Renal pelvis (tissue), 4 donors: ENCODE measurements around the gene TCF12. TPM values are rescaled to one million over a fixed set of nuclear protein-coding genes. Genes with fewer than 3 reads are reported as not detected.

Experiments used
- DNase-seq: peaks from one replicate; pipeline ENCODE4 v3.0.0-alpha.2; 2013
- polyA plus RNA-seq, 3 donors: library from polyadenylated mRNA; unstranded; fragments of 120-200 nt; gene quantifications; one replicate each; pipeline ENCODE4 v1.2.1, GENCODE V29; 2013; ENCODE audit not compliant: insufficient read length in 3 of 3

The TCF12 gene
- polyA plus RNA-seq, 3 donors, result 139 to 149 (median 142) TPM

DNA sequence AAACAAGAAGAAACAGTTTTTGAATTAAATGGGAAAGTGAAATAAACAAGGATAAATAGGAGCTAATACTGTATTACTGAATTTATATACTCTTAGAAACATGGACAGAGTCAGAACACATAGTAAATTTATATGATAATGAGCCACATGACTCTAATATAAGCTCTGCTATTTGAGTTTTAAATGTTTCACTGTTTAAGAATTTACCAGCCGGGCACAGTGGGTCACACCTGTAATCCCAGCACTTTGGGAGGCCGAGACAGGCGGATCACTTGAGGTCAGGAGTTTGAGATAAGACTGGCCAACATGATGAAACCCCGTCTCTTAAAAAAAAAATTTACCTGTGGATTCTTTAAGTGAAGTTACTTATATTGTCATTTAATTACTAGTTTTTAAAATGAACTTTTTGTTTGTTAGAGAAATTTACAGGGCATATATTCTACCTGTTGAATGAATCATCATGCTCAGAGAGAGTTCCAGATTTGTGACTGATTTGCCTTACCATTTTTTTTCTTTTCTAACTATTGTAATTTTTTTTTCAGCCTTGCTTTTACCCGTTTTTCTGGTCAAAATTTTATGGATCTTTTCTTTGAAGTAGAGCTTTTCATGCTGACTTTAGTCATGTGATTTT lies 125.7 kb downstream of the TCF12 start:
- DNase-seq, result no peak

DNA sequence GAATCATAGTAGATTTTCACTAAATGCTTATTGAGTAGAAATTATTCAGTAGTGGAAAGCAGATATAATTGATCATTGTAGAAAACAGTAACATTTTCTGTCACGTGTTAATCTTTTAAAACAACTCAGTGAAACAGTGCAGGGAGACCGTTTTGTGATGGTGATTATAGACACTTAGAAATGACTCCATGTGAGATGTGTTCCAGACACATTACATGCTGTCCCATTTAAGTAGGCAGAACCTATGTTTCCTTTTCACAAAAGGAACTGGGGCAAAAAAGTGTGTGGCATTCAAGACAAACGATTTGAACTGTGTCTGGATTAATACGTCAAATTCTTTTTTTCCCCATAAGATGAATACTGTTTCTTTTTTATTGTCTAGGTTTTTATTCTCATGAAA lies 126.5 kb downstream of the TCF12 start:
- DNase-seq, result no peak

DNA sequence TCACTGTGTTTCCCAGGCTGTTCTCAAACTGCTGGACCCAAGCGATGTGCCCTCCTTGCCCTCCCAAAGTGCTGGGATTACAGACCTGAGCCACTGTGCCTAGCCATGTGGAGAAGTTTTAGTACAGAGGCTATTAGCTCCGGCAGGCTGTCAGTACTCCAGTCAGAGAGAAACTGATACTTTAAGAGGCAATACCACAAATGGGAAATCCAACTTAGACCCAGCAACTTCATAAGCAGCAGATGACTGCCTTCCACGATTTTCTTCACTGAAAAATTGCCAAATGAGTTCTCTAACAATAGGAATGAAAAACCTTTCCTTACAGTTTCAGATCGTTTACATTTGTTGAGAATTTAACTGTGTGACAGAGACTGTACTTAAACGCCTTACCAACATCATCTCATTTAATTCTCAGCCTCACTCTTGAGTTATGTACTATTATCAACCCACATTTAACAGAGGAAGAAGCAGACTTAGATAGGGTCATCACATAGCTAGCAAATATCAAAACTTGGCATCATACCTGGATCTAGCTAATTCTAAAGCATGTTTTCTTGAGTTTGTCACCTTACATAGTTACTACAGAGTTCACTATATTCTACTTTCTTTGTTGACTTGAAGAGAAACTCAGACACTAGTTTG lies 127.4 kb downstream of the TCF12 start:
- DNase-seq, result no peak

DNA sequence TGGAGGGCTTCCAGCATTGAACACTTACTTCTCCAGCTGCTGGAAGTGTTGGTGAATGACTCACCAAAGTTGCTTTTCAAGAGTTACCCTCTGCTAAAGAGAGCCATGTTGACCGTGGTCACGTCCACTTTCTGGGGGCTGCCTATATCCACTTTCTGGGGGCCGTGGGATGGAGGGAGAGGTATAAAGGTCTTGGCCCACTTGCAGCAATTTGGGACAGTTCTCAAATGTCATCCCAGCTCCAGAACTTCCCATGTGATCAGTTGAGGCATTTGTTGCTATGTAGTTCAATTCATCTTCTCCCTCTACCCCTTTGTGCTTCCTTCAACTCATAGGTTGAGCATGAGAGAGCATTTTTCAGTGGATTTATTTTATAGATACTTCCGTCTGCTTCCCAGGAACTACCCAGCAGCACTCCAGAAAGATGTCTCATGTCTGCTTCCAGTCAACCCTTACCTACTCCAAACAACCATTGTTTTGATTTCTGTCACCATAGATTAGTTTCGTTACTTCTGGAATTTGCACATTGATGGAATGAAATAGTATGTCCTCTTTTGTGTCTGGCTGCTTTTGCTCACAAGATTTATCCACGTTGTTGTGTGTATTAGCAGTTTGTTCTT lies 130.6 kb downstream of the TCF12 start:
- no peak for DNase-seq

DNA sequence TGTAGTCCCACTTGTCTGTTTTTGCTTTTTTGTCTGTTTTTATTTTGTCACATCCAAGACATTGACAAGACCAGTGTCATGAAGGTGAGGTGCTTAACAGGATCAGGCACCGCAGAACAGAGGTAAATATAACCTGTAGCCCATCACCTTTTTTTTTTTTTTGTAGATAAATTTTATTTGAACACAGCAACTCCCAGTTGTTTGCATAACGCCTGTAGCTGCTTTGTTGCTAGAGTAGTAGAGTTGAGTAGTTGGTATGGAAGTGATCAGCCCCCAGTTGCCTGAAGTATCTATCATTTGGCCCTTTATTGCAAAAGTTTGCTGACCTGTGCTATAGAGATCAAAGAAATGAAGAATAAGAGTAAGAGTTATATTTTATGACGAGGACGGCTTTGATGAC lies 135.0 kb downstream of the TCF12 start:
- no peak for DNase-seq

DNA sequence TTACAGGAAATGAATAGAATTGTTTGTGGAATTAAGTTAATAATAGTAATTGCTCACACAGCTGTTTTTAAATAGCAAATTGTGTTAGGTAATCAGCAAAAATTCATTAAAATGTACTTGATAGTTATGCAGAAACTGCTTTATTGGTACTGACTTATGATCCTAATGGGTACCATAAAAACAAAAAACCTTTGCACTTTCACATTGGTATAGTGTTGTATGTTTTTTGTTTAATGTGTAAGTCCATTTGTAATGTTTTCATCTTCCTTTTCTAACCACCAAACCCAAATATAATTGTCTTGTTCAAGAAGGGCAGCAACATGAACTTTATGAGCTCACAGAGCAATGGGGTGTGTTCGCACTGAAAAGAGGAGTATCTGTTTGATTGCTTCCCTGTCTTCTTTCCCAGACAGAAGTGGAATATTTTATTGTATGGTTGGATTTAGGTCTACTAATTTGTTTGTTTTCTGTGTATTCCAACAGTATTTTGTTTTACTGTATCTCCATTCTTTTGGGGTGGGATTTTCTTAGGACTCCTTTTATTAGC lies 135.8 kb downstream of the TCF12 start:
- no peak for DNase-seq

DNA sequence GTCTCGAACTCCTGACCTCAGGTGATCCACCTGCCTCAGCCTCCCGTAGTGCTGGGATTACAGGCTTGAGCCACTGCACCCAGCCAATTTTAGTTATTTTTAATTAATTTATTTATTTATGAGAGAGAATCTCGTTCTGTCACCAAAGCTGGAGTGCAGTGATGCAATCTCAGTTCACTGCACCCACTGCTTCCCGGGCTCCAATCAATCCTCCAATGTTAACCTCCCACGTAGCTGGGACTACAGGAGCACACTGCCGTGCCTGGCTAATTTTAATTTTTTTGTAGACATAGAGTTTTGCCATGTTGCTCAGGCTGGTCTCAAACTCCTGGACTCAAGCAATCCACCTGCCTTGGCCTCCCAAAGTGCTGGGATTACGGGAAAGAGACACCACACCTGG lies 137.9 kb downstream of the TCF12 start:
- no peak for DNase-seq

DNA sequence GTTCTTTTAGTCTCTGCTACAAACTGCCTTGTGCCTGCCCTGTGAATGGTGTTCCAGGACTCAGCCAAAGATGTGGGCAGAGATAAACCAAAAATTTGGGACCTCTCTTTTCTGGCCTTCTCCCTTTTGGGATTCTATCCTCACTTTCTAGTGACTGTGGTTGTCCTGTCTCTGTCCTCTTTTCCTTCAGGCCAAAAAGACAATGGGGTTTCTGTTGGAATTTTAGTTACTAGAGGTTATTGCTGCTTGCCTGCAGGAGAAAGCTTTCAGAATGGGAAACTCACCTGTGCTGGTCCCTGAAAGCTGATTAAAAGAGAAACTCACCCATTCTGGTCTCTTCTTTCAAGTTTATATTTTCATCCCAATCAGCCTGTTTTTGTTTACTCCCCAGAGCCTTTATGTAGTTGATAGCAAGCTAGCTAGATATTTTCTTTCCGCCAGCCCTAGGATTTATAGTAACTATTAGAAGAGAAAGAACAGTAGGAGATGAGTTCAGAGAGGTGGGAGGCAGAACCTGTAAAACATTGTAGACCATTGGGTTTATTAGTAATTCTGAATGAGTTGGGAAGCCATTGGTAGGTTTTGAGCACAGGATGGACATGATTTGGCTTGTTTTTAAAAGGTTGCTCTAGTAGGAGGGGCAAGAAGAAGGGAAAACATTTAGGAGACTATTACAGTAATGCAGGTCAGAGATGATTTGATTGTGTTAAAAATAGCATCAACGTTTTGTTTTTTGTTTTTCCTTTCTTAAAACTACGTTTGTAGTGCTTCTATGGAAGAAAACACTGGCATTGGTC lies 138.9 kb downstream of the TCF12 start:
- no peak for DNase-seq

DNA sequence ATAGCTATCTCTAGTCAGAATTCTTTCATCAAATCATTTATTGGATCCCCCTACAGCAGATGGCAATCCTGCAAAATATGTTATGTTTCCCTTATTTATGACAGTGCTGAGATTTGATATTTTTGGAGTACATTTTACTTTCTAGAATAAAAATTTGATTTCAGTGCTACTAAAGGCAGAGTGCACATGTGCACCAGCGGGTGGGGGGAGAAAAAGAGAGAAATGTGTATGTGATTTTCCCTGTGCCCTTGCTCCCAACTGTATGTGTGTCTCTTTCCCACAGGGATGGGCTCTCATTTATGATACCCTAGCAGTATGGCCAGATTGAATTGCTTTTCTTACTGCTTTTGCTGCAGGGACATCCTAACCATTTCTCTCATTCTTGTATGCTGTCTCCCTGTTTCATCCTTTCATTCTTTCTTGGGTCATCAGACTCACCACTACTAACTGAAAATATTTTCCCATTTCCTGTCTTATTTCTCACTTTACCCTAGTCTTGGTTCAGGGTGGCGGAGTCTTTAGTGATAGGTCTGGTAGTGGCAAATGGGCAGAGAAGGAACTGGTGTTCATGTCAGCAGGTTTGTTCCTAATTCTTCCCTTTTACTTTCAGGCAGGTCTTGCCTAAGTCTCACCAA lies 140.7 kb downstream of the TCF12 start:
- no peak for DNase-seq

DNA sequence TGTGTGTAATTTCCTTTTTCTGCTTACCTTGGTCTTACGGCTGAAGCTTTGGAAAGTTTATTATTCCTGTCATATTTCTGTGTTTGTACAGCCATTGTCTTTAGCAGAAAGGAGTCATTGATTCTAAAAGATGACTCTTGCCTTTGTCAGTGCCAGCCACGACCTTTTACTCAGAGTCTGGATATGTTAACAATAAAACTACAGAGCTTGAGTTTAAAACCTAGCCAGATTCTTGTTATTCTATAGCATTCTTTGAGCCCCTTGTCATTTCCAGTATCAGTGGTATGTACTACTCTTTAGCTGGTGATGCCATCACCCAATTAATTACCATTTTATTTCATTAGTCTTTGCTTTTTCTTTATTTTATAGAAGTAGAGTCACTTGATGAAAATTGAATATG lies 142.4 kb downstream of the TCF12 start:
- DNase-seq, result no peak

DNA sequence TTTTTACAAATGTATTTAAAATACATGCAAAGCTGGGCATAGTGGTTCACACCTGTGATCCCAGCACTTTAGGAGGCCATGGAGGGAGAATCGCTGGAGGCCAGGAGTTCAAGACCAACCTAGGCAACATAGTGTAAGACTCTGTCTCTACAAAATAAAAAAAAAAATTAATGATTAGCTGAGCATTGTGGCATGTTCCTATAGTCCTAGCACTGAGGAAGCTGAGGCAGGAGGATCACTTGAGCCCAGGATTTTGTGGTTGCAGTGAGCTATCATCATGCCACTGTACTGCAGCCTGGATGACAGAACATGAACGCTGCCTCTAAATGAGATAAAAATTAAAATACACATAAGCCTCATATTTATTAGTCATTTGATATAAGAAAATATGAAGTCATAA lies 142.8 kb downstream of the TCF12 start:
- no peak for DNase-seq

DNA sequence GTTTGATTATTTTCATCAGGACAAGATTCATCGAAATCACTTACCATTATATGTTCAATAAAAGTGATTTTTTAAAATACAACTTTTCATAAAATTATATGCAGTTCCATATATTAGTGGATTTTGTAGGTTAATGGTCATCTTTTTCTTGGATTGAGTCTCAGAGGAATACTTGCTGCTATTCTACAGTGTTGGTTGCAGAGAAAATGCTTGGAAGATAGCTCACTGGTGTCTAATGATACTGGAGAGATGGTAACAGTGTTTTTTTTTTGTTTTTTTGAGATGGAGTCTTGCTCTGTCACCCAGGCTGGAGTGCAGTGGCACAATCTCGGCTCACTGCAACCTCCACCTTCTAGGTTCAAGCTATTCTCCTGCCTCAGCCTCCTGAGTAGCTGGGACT lies 143.3 kb downstream of the TCF12 start:
- no peak for DNase-seq

DNA sequence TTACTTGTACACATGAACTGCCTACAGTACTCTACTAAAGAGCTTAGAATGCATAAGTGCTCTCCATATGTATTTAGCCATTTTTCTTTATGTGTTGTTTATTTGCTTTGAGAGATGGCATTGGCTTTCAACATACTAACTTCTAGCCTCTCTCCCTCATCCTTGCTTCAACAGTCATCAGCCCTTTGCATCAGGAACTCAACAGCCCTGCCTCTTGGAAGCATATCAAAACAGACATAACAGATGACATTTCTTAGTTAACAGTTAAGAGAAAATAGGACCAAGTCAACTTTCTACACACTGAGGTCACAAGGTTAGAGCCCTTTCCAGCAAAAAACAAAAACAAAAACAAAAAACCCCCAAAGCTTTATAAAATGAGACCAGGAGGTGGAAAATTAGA lies 145.6 kb downstream of the TCF12 start:
- DNase-seq, result no peak

DNA sequence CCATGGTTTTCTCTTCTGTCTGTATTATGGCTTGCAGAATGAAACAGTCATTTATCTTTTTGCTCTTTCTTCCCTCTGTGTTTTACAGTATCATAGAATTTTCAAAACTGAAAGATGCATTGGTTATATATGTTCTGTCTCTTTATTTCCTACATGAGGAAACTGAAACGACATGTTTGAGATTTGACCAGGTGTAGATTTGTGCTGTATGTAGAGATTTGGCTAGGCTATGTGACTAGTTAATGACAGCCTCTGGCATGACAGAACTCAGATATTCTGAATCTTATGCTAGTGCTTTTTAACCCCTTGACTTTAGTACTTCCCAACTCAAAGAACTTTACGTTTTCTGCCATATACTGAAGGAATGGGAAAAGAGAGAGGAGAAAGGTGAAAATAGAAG lies 151.0 kb downstream of the TCF12 start:
- no peak for DNase-seq

DNA sequence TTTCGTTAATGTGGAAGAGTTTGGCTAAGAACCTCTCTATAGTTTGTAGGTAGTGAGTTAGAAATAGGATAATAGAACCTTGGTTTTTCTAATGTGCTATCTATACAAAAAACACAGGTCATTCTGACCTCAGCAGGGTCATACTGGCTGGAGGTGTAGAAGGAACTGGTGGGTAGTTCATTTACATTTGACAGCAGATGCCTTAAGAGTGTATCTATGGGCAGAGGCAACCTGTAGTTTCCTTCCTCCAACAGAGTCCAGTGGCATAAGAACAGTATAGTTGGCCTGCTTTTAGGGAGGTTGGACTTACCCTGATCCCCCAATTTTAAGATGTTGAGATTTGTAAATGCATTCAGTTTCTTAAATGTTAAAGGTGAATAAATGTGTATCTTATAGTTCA lies 152.2 kb downstream of the TCF12 start:
- no peak for DNase-seq

DNA sequence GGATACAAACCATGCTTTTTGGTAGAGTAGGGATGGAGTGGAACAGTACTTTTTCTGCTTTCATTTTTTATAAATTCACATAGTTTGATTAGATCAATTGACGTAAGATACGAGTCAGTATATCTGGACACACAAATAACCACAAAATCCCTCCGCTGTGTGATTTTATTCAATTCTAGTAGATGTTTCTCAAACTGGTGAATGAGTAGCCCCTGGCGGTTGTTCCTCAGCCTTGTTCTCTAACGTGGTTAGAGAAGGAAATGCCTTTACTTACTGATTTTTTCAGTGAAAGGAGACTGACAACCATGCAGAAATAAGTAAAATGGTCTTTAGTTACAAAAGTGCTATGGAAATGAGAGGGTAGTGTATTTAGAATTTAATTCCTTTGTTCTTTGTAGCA lies 161.0 kb downstream of the TCF12 start:
- no peak for DNase-seq

DNA sequence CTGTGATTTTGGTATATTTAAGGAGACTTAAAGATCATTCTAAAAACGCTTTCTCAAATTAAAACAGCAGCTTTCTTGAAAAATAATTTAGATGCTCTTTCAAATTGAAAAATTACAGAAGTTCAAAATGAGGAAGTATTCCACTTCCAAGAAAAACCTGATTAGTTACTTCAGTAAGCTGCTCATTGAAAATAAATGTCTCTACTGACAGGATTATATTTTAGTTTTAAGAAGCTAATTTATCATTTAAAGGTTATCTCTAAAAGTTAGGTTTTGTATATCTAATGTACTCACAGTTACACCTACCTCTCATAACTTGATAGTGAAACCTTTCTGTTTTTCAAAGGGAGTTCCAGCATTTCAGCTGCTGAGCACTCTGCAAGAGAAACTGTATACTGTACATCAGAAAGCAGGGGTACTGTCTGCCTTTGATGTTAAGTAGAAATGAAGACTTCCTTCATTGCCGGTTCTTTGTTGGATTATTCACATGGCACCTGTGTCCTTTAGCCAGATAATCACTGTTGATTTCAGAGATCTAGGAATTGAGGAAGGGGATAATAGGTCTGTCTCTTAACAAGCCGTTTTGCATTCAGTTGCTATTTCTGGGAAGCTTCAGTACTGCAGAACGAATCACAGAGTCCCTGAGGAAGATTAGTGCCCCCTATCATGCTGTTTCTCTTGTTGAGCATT lies 161.6 kb downstream of the TCF12 start:
- DNase-seq, result no peak

DNA sequence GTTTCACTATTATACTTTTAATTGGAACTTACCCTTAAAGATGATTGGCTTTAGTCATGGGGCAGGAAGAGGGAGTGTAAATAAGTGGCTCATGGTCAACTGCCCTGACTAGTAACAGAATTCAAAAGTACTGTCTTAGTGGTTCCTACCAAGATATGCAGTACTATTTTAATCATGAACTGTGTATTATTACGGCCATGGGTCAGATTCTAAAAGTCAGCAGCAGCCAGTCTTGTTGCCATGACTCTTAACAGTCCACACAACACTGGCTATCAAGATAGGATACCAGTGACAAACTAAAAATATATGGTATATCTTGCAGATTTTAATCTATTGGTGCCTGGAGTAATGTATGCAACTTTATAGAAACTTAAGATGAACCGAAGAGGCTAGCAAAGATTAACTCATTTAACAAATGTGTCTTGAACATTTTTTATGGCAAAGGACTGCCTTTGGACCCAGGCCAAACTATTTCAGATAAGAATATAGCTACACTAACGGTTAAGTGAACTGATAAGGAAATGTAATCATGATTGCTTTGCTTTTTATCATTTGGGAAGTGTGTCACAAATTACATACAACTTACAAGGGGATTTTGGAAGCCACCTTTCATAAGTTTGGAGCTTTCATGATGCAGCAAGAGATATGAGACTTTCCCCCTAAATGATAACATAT lies 163.7 kb downstream of the TCF12 start:
- no peak for DNase-seq

DNA sequence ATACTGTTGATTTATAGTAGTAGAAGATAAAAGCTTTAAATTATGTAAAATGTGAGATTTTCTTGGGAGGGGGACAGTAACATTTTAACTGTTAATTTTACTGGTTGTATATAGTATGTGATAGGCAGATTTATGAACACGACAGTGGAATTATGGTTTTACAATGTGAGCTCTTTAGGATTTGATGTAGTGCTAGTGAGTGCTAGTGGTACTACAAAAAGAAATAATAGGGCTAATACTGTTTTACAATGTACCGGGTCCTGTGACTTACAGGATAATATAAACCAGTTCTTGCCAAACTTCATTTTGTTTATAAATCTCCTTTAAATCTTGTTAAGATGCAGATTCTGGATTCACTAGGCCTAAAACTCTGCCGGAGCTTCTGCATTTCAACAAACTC lies 165.7 kb downstream of the TCF12 start:
- no peak for DNase-seq

DNA sequence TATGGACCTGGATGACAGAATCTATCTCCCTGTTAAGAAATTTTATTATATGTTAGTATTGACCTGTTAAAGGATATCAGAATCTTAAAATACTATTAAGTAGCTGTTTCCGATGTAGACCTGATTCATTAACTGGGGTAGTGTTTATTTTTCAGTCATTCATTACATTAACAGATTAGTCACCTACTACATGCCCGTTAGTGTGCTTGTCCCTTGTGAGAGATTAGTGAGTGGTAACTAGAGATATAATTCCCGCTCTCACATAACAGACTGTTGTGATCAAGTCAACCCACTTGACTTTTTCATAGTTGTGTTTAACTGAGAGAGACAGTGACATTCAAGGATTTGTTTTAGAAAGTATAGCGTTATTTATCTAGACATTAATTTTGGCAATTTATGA lies 166.8 kb downstream of the TCF12 start:
- no peak for DNase-seq

DNA sequence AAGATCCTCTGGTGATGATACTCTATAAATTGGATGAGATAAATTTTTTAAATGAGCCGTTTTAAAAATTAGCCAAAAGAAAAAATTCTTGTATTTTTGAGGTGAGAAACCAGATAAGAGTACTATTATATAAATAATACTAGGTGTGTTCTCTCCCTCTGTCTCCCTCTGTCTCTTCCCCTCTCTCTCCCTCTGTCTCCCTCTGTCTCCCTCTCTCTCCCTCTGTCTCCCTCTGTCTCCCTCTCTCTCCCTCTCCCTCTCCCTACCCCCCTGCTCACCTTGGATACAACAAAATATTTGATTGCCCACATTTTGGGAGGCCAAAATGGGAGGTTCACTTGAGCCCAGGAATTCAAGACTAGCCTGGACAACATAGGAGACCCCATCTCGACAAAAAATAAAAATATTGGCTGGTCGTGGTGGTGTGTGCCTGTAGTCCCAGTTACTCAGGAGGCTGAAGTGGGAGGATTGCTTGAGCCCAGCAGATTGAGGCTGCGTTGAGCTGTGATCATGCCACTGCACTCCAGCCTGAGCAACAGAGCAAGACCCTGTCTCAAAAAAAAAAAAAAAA lies 168.5 kb downstream of the TCF12 start:
- no peak for DNase-seq
